Lung (tissue), 12 donors: ENCODE data around the gene HIP1R. TPM values are rescaled to one million over a fixed set of nuclear protein-coding genes. Genes with fewer than 3 reads are reported as not detected.
A peak's percentile ranks its signal among the peaks of the same experiment; 100 is the strongest.

Experiments used
- ATAC-seq: fragments of 200-7000 bp; cut with Tn5 transposase; one replicate; pipeline ENCODE4 v1.9.1; 2020; ENCODE audit warnings: moderate number of reproducible peaks; ENCODE audit not compliant: insufficient read depth, low FRiP score
- DNase-seq, 3 donors: peaks; one replicate each; pipeline ENCODE4 v3.0.0-alpha.2; 2013 to 2017
- H3K27ac ChIP-seq, 2 donors: one replicate each; pipeline ENCODE4 v1.5.1; 2013; ENCODE audit warnings: mild to moderate bottlenecking in 2 of 2, moderate library complexity in 2 of 2, control low read depth in 1 of 2, inconsistent platforms in 1 of 2, low read depth in 1 of 2, low read length in 1 of 2
- H3K27me3 ChIP-seq, 3 donors: one replicate each; pipeline ENCODE4 v1.5.1; 2013; ENCODE audit warnings: low read length in 2 of 3; ENCODE audit not compliant: control insufficient read depth in 3 of 3, insufficient read depth in 3 of 3
- H3K36me3 ChIP-seq, 4 donors: one replicate each; pipeline ENCODE4 v1.5.1; 2013; ENCODE audit warnings: low read length in 4 of 4, mild to moderate bottlenecking in 1 of 4, moderate library complexity in 1 of 4; ENCODE audit not compliant: control insufficient read depth in 4 of 4, insufficient read depth in 4 of 4
- H3K4me1 ChIP-seq, 5 donors: one replicate each; pipeline ENCODE4 v1.5.1; 2013; ENCODE audit warnings: low read length in 5 of 5, mild to moderate bottlenecking in 2 of 5, moderate library complexity in 1 of 5; ENCODE audit not compliant: control insufficient read depth in 5 of 5, insufficient read depth in 5 of 5
- H3K4me3 ChIP-seq: one replicate; pipeline ENCODE4 v1.5.1; 2013; ENCODE audit warnings: mild to moderate bottlenecking, control low read depth, moderate library complexity
- H3K9ac ChIP-seq, 2 donors: one replicate each; pipeline ENCODE4 v1.5.1; 2013; ENCODE audit warnings: low read length in 2 of 2, control low read depth in 1 of 2; ENCODE audit not compliant: insufficient read depth in 1 of 2
- H3K9me3 ChIP-seq, 4 donors: one replicate each; pipeline ENCODE4 v1.5.1; 2013; ENCODE audit warnings: low read length in 3 of 4, mild to moderate bottlenecking in 1 of 4, moderate library complexity in 1 of 4; ENCODE audit not compliant: control insufficient read depth in 4 of 4, insufficient read depth in 3 of 4
- CTCF ChIP-seq: IDR thresholded peaks from 2 replicates; pipeline ENCODE4 v1.5.1; 2012; ENCODE audit warnings: mild to moderate bottlenecking; ENCODE audit errors: control extremely low read depth, extremely low read depth
- WGBS, 2 donors: extraction: QIAGEN DNeasy Blood & Tissue Kit; methylation state at CpG; one replicate each; pipeline ENCODE4 v1.1.7; 2013; 5-methylcytosine and 5-hydroxymethylcytosine counted together
- polyA plus RNA-seq, 2 donors: library from polyadenylated mRNA; stranded (reverse); fragments of 200-250 nt; gene quantifications; one replicate each; pipeline ENCODE4 v1.2.1, GENCODE V29; 2013
- total RNA-seq, 2 donors: library from RNA; depleted of rRNA in 1 of 2; stranded (reverse); fragments of >200 nt in 1 of 2; gene quantifications; one replicate each; pipeline ENCODE4 v1.2.1, GENCODE V29; 2014 to 2021
- donor health status: control.
- donor health status: control.
- donor health status: Bipolar disorder and iron deficiency.
- donor health status: healthy.
- donor health status: DM: yes; HTN: yes; CAD: no.

Gene HIP1R
- total and polyA plus RNA-seq, 4 donors, result 33.8 to 56.3 (median 35.4) TPM

- WGBS, 2 donors, result 58 to 74% methylated on average over 5 of the region's 5 CpGs
- no peaks in the 10 kb centered on the region for H3K9me3 ChIP-seq
- no peaks in the 10 kb centered on the region for H3K36me3 ChIP-seq
- ATAC-seq, result no peak
- H3K27ac ChIP-seq, result no peak overlapping the region
- no peak for TF ChIP-seq CTCF
- DNase-seq, result no peak
- H3K27me3 ChIP-seq, result no peaks in the 10 kb centered on the region
- no peak overlapping the region for H3K4me3 ChIP-seq
- H3K4me1 ChIP-seq, result peaks cover 0 to 6% (median 0%) of the 10 kb centered on the region in 5 donors
- no peak overlapping the region for H3K9ac ChIP-seq
Observed at GRCh38 chr12:122827258-122827657, 8.0 kb upstream of the HIP1R start.

GRCh38 chr12:122830517-122831214 is 4.6 kb upstream of the HIP1R start:
- 65 to 75% methylated on average over 7 of the region's 7 CpGs for WGBS, 2 donors
- Histone ChIP-seq H3K4me1 (peaks cover 0 to 12% (median 3%) of the 10 kb centered on the region in 5 donors), H3K27ac (no peak overlapping the region), H3K36me3 (no peaks in the 10 kb centered on the region), H3K9me3 (no peaks in the 10 kb centered on the region), H3K27me3 (peaks cover 0 to 3% (median 2%) of the 10 kb centered on the region in 3 donors), H3K4me3 (no peak overlapping the region), H3K9ac (no peak overlapping the region)
- no peak for DNase-seq
- peak; percentile 55 for ATAC-seq
- no peak for TF ChIP-seq CTCF

GRCh38 chr12:122834104-122834920 is 945 bp upstream of the HIP1R start:
- Histone ChIP-seq H3K27me3 (peaks cover 0 to 13% (median 5%) of the 10 kb centered on the region in 3 donors), H3K9ac (peak overlapping the region in 1 of 2 donors; percentile 38), H3K27ac (peak overlapping the region in 1 of 2 donors; percentile 32), H3K36me3 (no peaks in the 10 kb centered on the region), H3K9me3 (no peaks in the 10 kb centered on the region), H3K4me1 (peaks cover 0 to 11% (median 0%) of the 10 kb centered on the region in 5 donors), H3K4me3 (no peak overlapping the region)
- WGBS, 2 donors, result 15 to 16% methylated on average over 21 of the region's 21 CpGs
- ATAC-seq, result no peak
- DNase-seq, result peak; percentile 70 to 74 (median 72)
- no peak for TF ChIP-seq CTCF
